Measurements from ENCODE around the gene FAM24A.
"Not testable (repeated sequence)": the region's sequence is repeated elsewhere in the genome, so short reads cannot be mapped to it uniquely, and the experiment has no call there.

FAM24A gene, protein sequence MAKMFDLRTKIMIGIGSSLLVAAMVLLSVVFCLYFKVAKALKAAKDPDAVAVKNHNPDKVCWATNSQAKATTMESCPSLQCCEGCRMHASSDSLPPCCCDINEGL

DNA sequence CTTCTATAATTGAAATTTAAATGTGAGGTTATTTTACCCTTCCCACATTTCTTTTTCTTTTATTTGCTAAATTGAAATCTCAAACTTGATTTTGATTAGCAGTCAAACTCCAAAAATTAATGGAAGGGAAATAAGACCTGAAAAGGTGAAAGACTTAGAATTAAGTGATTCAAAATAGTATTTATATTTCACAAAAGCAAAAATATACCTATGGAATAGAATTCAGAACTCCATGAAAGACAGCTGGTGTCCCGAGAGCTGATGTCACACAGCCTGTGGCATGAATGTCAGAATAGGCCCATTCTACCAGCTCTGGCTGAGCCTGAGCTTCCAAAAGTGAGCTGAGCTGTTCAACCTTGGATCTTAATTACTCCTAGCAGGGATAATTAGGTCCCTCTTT is at the start of gene FAM24A:
Gene FAM24A (plus strand): TSS at position 301 of the 400 bp plus-strand sequence. CDS start 1,025 bp downstream, outside the sequence.
- TF ChIP-seq POLR2A (IDR thresholded peaks at IDR 0.05; ENCODE audit: low read depth, low read length) = no peak
- FAIRE-seq (no peak), DNase-seq (ENCODE audit: insufficient read length, low spot score) (no peak)

DNA sequence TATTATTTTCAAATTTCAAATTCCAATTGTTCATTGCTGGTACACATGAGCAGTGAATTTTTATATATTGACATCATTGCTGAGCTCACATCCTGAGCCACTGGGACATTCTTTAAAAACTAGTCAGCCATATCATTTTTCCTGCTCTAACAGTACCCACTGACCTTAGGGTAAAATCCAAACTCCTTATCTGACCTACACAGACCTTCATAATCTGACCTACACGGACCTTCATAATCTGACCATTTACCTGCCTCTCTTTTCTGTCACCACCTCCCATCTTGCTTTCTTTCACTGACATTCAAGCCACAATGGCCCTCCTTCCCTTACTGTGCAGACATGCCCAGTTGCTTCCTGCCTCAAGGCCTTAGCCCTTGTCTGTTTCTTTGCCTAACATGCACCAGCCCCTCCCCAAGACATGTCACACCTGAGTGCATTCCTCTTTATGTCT is 48.7 kb upstream of the FAM24A start:
- TF ChIP-seq POLR2A (IDR thresholded peaks at IDR 0.05; ENCODE audit: low read depth, low read length) = no peak
- FAIRE-seq (no peak), DNase-seq (ENCODE audit: insufficient read length, low spot score) (peak; percentile 8)

GRCh38 chr10:122863216-122864193 is 46.9 kb upstream of the FAM24A start:
- FAIRE-seq = no peak
- no peak for DNase-seq (ENCODE audit: insufficient read length, low spot score)
- no peak for TF ChIP-seq POLR2A (IDR thresholded peaks at IDR 0.05; ENCODE audit: low read depth, low read length)

- no peak for TF ChIP-seq POLR2A (IDR thresholded peaks at IDR 0.05; ENCODE audit: low read depth, low read length)
- FAIRE-seq (no peak), DNase-seq (ENCODE audit: insufficient read length, low spot score) (no peak)
Observed at GRCh38 chr10:122864194-122864592, 46.2 kb upstream of the FAM24A start.

- FAIRE-seq = no peak
- no peak for TF ChIP-seq POLR2A (IDR thresholded peaks at IDR 0.05; ENCODE audit: low read depth, low read length)
- peak; percentile 6 for DNase-seq (ENCODE audit: insufficient read length, low spot score)
Observed at GRCh38 chr10:122864901-122865300, 45.5 kb upstream of the FAM24A start.

- DNase-seq (ENCODE audit: insufficient read length, low spot score); FAIRE-seq: not testable (repeated sequence)
Observed at GRCh38 chr10:122866757-122867482, 43.5 kb upstream of the FAM24A start.

- FAIRE-seq; DNase-seq (ENCODE audit: insufficient read length, low spot score): not testable (repeated sequence)
Observed at GRCh38 chr10:122868768-122869167, 41.6 kb upstream of the FAM24A start.

DNA sequence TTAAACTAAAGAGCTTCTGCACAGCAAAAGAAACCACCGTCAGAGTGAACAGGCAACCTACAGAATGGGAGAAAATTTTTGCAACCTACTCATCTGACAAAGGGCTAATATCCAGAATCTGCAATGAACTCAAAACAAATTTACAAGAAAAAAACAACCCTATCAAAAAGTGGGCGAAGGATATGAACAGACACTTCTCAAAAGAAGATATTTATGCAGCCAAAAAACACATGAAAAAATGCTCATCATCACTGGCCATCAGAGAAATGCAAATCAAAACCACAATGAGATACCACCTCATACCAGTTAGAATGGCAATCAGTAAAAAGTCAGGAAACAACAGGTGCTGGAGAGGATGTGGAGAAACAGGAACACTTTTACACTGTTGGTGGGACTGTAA is 38.5 kb upstream of the FAM24A start:
- not testable (repeated sequence) for FAIRE-seq; DNase-seq (ENCODE audit: insufficient read length, low spot score)

DNA sequence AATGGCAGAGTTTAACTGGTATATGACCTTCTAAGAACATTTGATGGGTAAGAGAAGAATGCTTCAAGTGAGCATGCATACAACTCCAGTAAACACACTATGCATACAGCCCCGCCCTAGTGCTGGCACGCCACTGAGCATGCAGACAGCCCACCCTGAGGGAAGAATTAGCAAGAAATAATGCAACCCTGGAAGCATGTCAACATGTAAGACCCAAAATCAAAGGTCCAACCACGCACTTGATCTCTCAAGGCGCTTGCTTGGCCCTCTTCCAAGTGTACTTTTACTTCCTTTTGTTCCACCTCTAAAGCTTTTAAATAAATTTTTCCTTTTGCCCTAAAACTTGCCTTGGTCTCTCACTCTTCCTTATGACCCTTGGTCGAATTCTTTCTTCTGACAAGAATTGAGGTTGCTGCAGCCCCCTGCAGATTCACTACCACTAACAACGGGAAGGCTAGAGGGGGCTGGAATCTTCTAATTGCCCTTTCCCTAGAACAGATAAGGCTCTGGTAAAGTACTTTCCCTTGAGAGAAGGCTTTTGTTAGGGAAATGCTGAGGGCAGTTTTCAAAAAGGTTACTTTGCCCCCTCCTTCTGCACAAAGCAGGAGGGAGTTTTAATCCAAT is 34.5 kb upstream of the FAM24A start:
- FAIRE-seq (no peak), DNase-seq (ENCODE audit: insufficient read length, low spot score) (no peak)
- no peak for TF ChIP-seq POLR2A (IDR thresholded peaks at IDR 0.05; ENCODE audit: low read depth, low read length)

DNA sequence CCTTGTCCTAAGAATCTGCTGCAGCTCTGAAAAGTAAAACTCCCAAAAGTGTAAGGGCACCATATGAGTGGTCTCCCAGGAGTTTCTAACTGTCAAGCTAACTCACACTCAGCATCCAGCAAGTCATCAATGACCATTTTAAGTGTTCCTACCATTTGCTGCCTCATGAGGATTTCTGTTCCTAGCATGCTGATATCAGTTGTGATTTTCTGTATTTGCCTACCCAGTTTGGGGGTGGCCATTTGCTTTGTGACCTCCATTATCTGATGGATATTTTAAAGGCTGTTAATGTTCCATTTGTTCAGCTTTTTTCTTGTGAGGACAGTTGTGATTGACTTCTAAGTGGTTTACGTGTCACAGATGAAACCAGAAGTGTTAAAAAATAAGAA is 33.9 kb upstream of the FAM24A start:
- DNase-seq (ENCODE audit: insufficient read length, low spot score) (no peak), FAIRE-seq (no peak)
- no peak for TF ChIP-seq POLR2A (IDR thresholded peaks at IDR 0.05; ENCODE audit: low read depth, low read length)

GRCh38 chr10:122877264-122877663 is 33.1 kb upstream of the FAM24A start:
- DNase-seq (ENCODE audit: insufficient read length, low spot score) (no peak), FAIRE-seq (no peak)

GRCh38 chr10:122878799-122879338 is 31.5 kb upstream of the FAM24A start:
- DNase-seq (ENCODE audit: insufficient read length, low spot score) (no peak), FAIRE-seq (no peak)
- TF ChIP-seq POLR2A (IDR thresholded peaks at IDR 0.05; ENCODE audit: low read depth, low read length) = no peak

More at GRCh38 chr10:122877264-122877663, 33.1 kb upstream of the FAM24A start:
- no peak for TF ChIP-seq POLR2A (IDR thresholded peaks at IDR 0.05; ENCODE audit: low read depth, low read length)

- TF ChIP-seq POLR2A (IDR thresholded peaks at IDR 0.05; ENCODE audit: low read depth, low read length) = no peak
- FAIRE-seq (no peak), DNase-seq (ENCODE audit: insufficient read length, low spot score) (no peak)
Observed at GRCh38 chr10:122879339-122880273, 30.8 kb upstream of the FAM24A start, which contains the start of gene FAM24B. Gene FAM24B (minus strand): TSS chr10:122879581. CDS start chr10:122850515, 29,066 bp downstream.

All from H54 (cell line).